HepG2 (cell line): ENCODE measurements around the gene AGMO.

Experiments
- FOXM1 ChIP-seq: sonication (generic); formaldehyde crosslinking; IDR thresholded peaks from 2 replicates; pipeline ENCODE4 v1.5.0; 2020; ENCODE audit warnings: missing genetic modification reagents
- PHF8 ChIP-seq: sonication (generic); formaldehyde crosslinking; IDR thresholded peaks from 2 replicates; pipeline ENCODE4 v1.5.0; 2020; ENCODE audit warnings: missing genetic modification reagents
- POLR2AphosphoS5 ChIP-seq: IDR thresholded peaks from 2 replicates; pipeline ENCODE4 v1.6.1; 2012; ENCODE audit warnings: low read depth, low read length
- SIN3B ChIP-seq: fragments of 150-350 bp; IDR thresholded peaks from 2 replicates; pipeline ENCODE4 v1.6.1; 2014; ENCODE audit warnings: low read length
- ZC3H4 ChIP-seq: sonication (generic); formaldehyde crosslinking; IDR thresholded peaks from 2 replicates; pipeline ENCODE4 v1.4.0; 2020; ENCODE audit warnings: missing genetic modification reagents, borderline replicate concordance
- ZNF572 ChIP-seq: sonication (generic); formaldehyde crosslinking; IDR thresholded peaks from 2 replicates; pipeline ENCODE4 v1.5.1; 2020; ENCODE audit warnings: mild to moderate bottlenecking, missing genetic modification reagents
- ZNF83 ChIP-seq: sonication (generic); formaldehyde crosslinking; IDR thresholded peaks from 2 replicates; pipeline ENCODE4 v1.4.0; 2020; ENCODE audit warnings: missing genetic modification reagents, mild to moderate bottlenecking, borderline replicate concordance

DNA sequence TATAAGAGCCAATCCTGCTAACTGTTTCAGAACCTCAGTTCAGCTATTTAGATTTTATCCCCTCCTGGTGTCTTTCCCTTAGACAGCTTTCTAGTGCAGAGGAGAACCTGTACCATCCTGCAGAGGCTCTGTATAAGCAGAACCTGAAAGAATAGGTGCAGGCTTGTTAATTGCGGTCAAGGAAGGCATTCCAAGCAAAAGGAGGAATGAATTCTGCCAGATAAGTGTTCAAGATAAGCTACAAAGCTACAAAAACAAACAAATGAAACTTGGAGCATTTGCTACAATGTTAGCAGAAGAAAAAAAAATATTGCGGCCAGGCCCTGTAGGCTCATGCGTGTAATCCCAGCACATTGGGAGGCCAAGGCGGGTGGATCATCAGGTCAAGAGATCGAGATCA lies 32.6 kb upstream of the AGMO start:
- TF ChIP-seq ZNF83 (CRISPR knock-in tag) (no peak), POLR2AphosphoS5 (no peak), ZNF572 (no peak), PHF8 (CRISPR knock-in tag) (no peak), FOXM1 (CRISPR knock-in tag) (no peak), SIN3B (no peak), ZC3H4 (CRISPR knock-in tag) (no peak)
